K562 (cell line): ENCODE results near the gene SPTBN4. TPM values are rescaled to one million over a fixed set of nuclear protein-coding genes. Genes with fewer than 3 reads are reported as not detected.

Experiments
- ATF4 ChIP-seq: fragments of 450-650 bp; formaldehyde crosslinking; IDR thresholded peaks from 2 replicates; pipeline ENCODE4 v1.4.0; 2022; ENCODE audit warnings: mild to moderate bottlenecking, moderate library complexity
- BRD4 ChIP-seq: fragments of 200-600 bp; sonication (generic); IDR thresholded peaks from 2 replicates; pipeline ENCODE4 v1.6.1; 2017; ENCODE audit warnings: inconsistent platforms
- CTCFL ChIP-seq: IDR thresholded peaks from 2 replicates; pipeline ENCODE4 v1.6.1; 2011; ENCODE audit warnings: borderline replicate concordance, low read depth, mild to moderate bottlenecking, moderate library complexity, low read length; ENCODE audit not compliant: insufficient read depth, poor library complexity, severe bottlenecking
- E2F6 ChIP-seq, 2 experiments: IDR thresholded peaks; 2 replicates each; pipeline ENCODE4 v1.6.1; 2011; ENCODE audit warnings: borderline replicate concordance in 1 of 2, control low read depth in 1 of 2, low read depth in 1 of 2, low read length in 1 of 2, mild to moderate bottlenecking in 1 of 2, mixed read lengths in 1 of 2, moderate library complexity in 1 of 2; ENCODE audit not compliant: insufficient read depth in 1 of 2, insufficient read length in 1 of 2, poor library complexity in 1 of 2, severe bottlenecking in 1 of 2; ENCODE audit errors: extremely low read depth in 1 of 2
- HNRNPLL ChIP-seq: fragments of 200-400 bp; formaldehyde crosslinking; IDR thresholded peaks from 2 replicates; pipeline ENCODE4 v1.6.1; 2017; ENCODE audit warnings: low read length, low read depth, mild to moderate bottlenecking; ENCODE audit not compliant: poor library complexity, severe bottlenecking
- KHSRP ChIP-seq: fragments of 450-650 bp; IDR thresholded peaks from 2 replicates; pipeline ENCODE4 v1.6.1; 2017
- OTX1 ChIP-seq: fragments of 450-650 bp; formaldehyde crosslinking; IDR thresholded peaks from 2 replicates; pipeline ENCODE4 v1.4.0; 2022; ENCODE audit warnings: mild to moderate bottlenecking
- RFX1 ChIP-seq: fragments of 450-650 bp; IDR thresholded peaks from 2 replicates; pipeline ENCODE4 v1.6.1; 2016; ENCODE audit warnings: mild to moderate bottlenecking, moderate library complexity
- STAG1 ChIP-seq: sonication (generic); formaldehyde crosslinking; IDR thresholded peaks from 2 replicates; pipeline ENCODE4 v1.5.0; 2020; ENCODE audit warnings: missing genetic modification reagents, borderline replicate concordance
- TGIF2 ChIP-seq: sonication (generic); formaldehyde crosslinking; IDR thresholded peaks from 2 replicates; pipeline ENCODE4 v1.8.1; 2022; ENCODE audit warnings: mild to moderate bottlenecking, missing genetic modification reagents, moderate library complexity
- USF2 ChIP-seq: sonication (generic); formaldehyde crosslinking; IDR thresholded peaks from 2 replicates; pipeline ENCODE4 v1.5.0; 2020; ENCODE audit warnings: missing genetic modification reagents
- XRCC3 ChIP-seq: fragments of 450-650 bp; IDR thresholded peaks from 2 replicates; pipeline ENCODE4 v1.6.1; 2017; ENCODE audit warnings: mild to moderate bottlenecking, moderate library complexity
- YY1 ChIP-seq, 3 experiments: IDR thresholded peaks; 2 replicates each; pipeline ENCODE4 v1.6.1; 2011; ENCODE audit warnings: low read length in 2 of 3, mild to moderate bottlenecking in 2 of 3, moderate library complexity in 2 of 3, borderline replicate concordance in 1 of 3, control low read depth in 1 of 3, low read depth in 1 of 3; ENCODE audit not compliant: insufficient read depth in 3 of 3, insufficient replicate concordance in 2 of 3, control insufficient read depth in 1 of 3, insufficient read length in 1 of 3; ENCODE audit errors: extremely low read depth in 1 of 3
- ZBTB34 ChIP-seq: fragments of 250-450 bp; sonication (Bioruptor Pico); IDR thresholded peaks from 2 replicates; pipeline ENCODE4 v1.8.0; 2021; ENCODE audit warnings: mild to moderate bottlenecking, moderate library complexity
- ZNF253 ChIP-seq: fragments of 250-450 bp; sonication (Bioruptor Pico); conservative IDR thresholded peaks from 2 replicates; pipeline ENCODE4 v1.6.1; 2021; ENCODE audit warnings: mild to moderate bottlenecking
- ZNF740 ChIP-seq, 3 experiments: fragments of 200-800 bp in 1 of 3; sonication (Bioruptor generic) in 1 of 3; sonication (generic) in 1 of 3; formaldehyde crosslinking in 1 of 3; IDR thresholded peaks; 2 replicates each; pipeline versions ENCODE4 v1.6.1 to v1.8.0; 2016 to 2022; ENCODE audit warnings: mild to moderate bottlenecking in 2 of 3, missing compliant biosample characterization in 2 of 3, missing genetic modification characterization in 2 of 3, missing genetic modification reagents in 1 of 3
- polyA plus RNA-seq, 8 experiments: library from polyadenylated mRNA; depleted of rRNA in 4 of 8; stranded (reverse) in 5 of 8; unstranded in 3 of 8; fragments of >200 nt; fragmentation: Nextera tagmentation in 2 of 8; fragmentation: Illumina TruSeq in 1 of 8; extraction: Ambion mirVana in 2 of 8; extraction: Trizol in 1 of 8; gene quantifications; 2 replicates each; pipeline versions ENCODE4 v1.2.1 to v1.2.3, GENCODE V29; 2011 to 2014; ENCODE audit warnings: inconsistent platforms in 1 of 8, missing spikeins in 1 of 8
- total RNA-seq, 7 experiments: library from RNA; depleted of rRNA in 6 of 7; stranded (reverse); fragments of >200 nt in 6 of 7; fragmentation: Illumina TruSeq in 2 of 7; extraction: Trizol in 2 of 7; gene quantifications; 2 replicates each; pipeline versions ENCODE4 v1.2.1 to v1.2.3, GENCODE V29; 2011 to 2021; ENCODE audit warnings: low replicate concordance in 1 of 7

The SPTBN4 gene
- total and polyA plus RNA-seq, 9 of the 15 experiments (the other 6 are each of a cell fraction or from before 2014, with no cell fraction given) = 0.01 to 1.5 (median 0.86) TPM

GRCh38 chr19:40601134-40601974 lies 134.6 kb downstream of the SPTBN4 start, which contains the start of gene LTBP4 (continued):
- peak; percentile 89 for TF ChIP-seq HNRNPLL
- no peak for TF ChIP-seq ZBTB34 (CRISPR knock-in tag)
- TF ChIP-seq STAG1 = 0 out of 2 replicates have a peak, but pooled peaks have one; percentile 14
- TF ChIP-seq BRD4 = no peak
- no peak for TF ChIP-seq ATF4 (CRISPR knock-in tag)
- TF ChIP-seq XRCC3 = no peak
- TF ChIP-seq TGIF2 (CRISPR knock-in tag) = no peak
- no peak for TF ChIP-seq ZNF253 (CRISPR knock-in tag)
- no peak for TF ChIP-seq OTX1 (CRISPR knock-in tag)
- peak; percentile 66 for TF ChIP-seq CTCFL
- peak; percentile 27 to 86 (median 81) for TF ChIP-seq YY1 (IDR thresholded peaks at IDR 0.05; ENCODE audit: borderline replicate concordance in 1 of 3, control insufficient read depth in 1 of 3, extremely low read depth in 1 of 3, insufficient read depth in 3 of 3, insufficient read length in 1 of 3, insufficient replicate concordance in 2 of 3, low read depth in 1 of 3, low read length in 2 of 3)
- peak; percentile 54 for TF ChIP-seq USF2 (CRISPR knock-in tag)
- TF ChIP-seq E2F6 (IDR thresholded peaks at IDR 0.05; ENCODE audit: borderline replicate concordance in 1 of 2, extremely low read depth in 1 of 2, insufficient read depth in 1 of 2, insufficient read length in 1 of 2, low read depth in 1 of 2, low read length in 1 of 2, poor library complexity in 1 of 2, severe bottlenecking in 1 of 2) = peak in 1 of 2 experiments; percentile 52
- no peak for TF ChIP-seq KHSRP
- no peak; the same call in 1 of the 2 replicates for TF ChIP-seq ZNF740 (CRISPR knock-in tag; IDR thresholded peaks at IDR 0.05)
- TF ChIP-seq ZNF740 (tag; IDR thresholded peaks at IDR 0.05) = peak in 1 of 2 experiments; percentile 75; a peak in 2 of 4 replicates
- no peak for TF ChIP-seq RFX1
